Upper lobe of left lung (tissue), 6 donors: ENCODE measurements around the gene CTBP2. TPM values are rescaled to one million over a fixed set of nuclear protein-coding genes. Genes with fewer than 3 reads are reported as not detected.
A peak's percentile ranks its signal among the peaks of the same experiment; 100 is the strongest.

ENCODE experiments used
- ATAC-seq, 2 donors: fragments of 200-7000 bp; cut with Tn5 transposase; one replicate each; pipeline ENCODE4 v1.9.1; 2022; ENCODE audit warnings: mild to moderate bottlenecking in 2 of 2, moderate library complexity in 2 of 2; ENCODE audit not compliant: low FRiP score in 2 of 2
- DNase-seq, 2 donors: peaks; one replicate each; pipeline ENCODE4 v3.0.0-alpha.2; 2019 to 2020
- H3K27ac ChIP-seq, 4 donors: fragments of 200-600 bp; sonication (generic); one replicate each; pipeline ENCODE4 v1.5.1; 2016 to 2019
- H3K27me3 ChIP-seq, 4 donors: fragments of 200-600 bp; sonication (generic); one replicate each; pipeline ENCODE4 v1.5.1; 2017 to 2019
- H3K36me3 ChIP-seq, 4 donors: fragments of 200-600 bp; sonication (generic); one replicate each; pipeline ENCODE4 v1.5.1; 2016 to 2019
- H3K4me1 ChIP-seq, 4 donors: fragments of 200-600 bp; sonication (generic); one replicate each; pipeline ENCODE4 v1.5.1; 2018 to 2019
- H3K4me3 ChIP-seq, 4 donors: fragments of 200-600 bp; sonication (generic); one replicate each; pipeline ENCODE4 v1.5.1; 2017 to 2019; ENCODE audit warnings: mild to moderate bottlenecking in 2 of 4, moderate library complexity in 1 of 4
- H3K9me3 ChIP-seq, 4 donors: fragments of 200-600 bp; sonication (generic); one replicate each; pipeline ENCODE4 v1.5.1; 2018 to 2019
- EP300 ChIP-seq, 4 donors: sonication (generic); formaldehyde crosslinking; IDR thresholded peaks; one replicate each; pipeline ENCODE4 v1.5.1; 2017; ENCODE audit warnings: antibody characterized with exemption in 4 of 4, control low read depth in 2 of 4
- POLR2A ChIP-seq, 4 donors: fragments of 450-650 bp; IDR thresholded peaks; one replicate each; pipeline ENCODE4 v1.5.1; 2016 to 2017; ENCODE audit warnings: antibody characterized with exemption in 4 of 4, mild to moderate bottlenecking in 2 of 4
- POLR2AphosphoS5 ChIP-seq, 2 donors: sonication (generic); formaldehyde crosslinking; IDR thresholded peaks; one replicate each; pipeline ENCODE4 v1.5.1; 2017; ENCODE audit warnings: antibody characterized with exemption in 2 of 2
- WGBS, 2 donors: methylation state at CpG; one replicate each; pipeline ENCODE4 v1.1.5; 2017 to 2018; 5-methylcytosine and 5-hydroxymethylcytosine counted together
- total RNA-seq, 6 donors: library from RNA; depleted of rRNA in 4 of 6; stranded (reverse); fragments of >200 nt in 4 of 6; gene quantifications; one replicate each; pipeline versions ENCODE4 v1.1.0 to v1.2.1, GENCODE V29; 2016 to 2021
- TF ChIP-seq, protein P1 (sequence below), 6 experiments: fragments of 450-650 bp in 4 of 6; fragments of 200-600 bp in 2 of 6; sonication (generic) in 2 of 6; IDR thresholded peaks; one replicate each; pipeline ENCODE4 v1.5.1; 2016 to 2019; ENCODE audit warnings: antibody characterized with exemption in 6 of 6
- donor health status: DM: no; HTN: no; CAD: no; lungs with moderate emphysema.
- donor health status: DM: no; HTN: yes; CAD: no; lungs with severe emphysema.

The CTBP2 gene
- total RNA-seq, 6 donors from 2014 or later: 47.1 to 82.5 (median 59.7) TPM

DNA sequence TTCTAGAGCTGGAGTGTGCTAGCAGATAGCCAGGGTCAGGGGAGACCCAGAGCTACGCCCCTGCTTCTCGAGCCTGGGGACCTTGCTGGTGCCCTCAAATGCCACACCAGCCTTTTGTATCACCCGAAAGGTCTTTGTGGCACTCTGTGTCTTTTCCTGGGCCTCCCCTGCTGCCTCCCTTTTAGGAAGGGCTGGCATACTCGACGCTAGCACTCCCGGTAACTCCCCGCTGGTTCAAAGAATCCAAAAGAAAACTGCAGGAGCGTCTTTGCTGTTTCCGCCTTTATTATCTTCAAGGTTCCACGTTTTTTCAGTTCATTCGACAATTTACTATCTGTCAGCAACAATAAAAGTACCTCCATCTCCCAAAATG, 36.3 kb downstream of the CTBP2 start:
- Histone ChIP-seq H3K36me3 (peaks cover 0 to 3% (median 0%) of the 10 kb centered on the region in 4 donors), H3K9me3 (no peaks in the 10 kb centered on the region), H3K27ac (peak overlapping the region; percentile 78 to 86 (median 84)), H3K4me1 (peaks cover 41 to 73% (median 57%) of the 10 kb centered on the region in 4 donors), H3K27me3 (no peaks in the 10 kb centered on the region), H3K4me3 (peak overlapping the region in 2 of 4 donors; percentile 6 to 19)
- WGBS, 2 donors: 52 to 58% methylated on average over 11 of the region's 11 CpGs
- DNase-seq: no peak
- ATAC-seq: no peak
- TF ChIP-seq EP300 (IDR thresholded peaks at IDR 0.05): no peak
- TF ChIP-seq POLR2A (IDR thresholded peaks at IDR 0.05): no peak
- no peak for TF ChIP-seq POLR2AphosphoS5 (IDR thresholded peaks at IDR 0.05)
- TF ChIP-seq, protein P1, sequence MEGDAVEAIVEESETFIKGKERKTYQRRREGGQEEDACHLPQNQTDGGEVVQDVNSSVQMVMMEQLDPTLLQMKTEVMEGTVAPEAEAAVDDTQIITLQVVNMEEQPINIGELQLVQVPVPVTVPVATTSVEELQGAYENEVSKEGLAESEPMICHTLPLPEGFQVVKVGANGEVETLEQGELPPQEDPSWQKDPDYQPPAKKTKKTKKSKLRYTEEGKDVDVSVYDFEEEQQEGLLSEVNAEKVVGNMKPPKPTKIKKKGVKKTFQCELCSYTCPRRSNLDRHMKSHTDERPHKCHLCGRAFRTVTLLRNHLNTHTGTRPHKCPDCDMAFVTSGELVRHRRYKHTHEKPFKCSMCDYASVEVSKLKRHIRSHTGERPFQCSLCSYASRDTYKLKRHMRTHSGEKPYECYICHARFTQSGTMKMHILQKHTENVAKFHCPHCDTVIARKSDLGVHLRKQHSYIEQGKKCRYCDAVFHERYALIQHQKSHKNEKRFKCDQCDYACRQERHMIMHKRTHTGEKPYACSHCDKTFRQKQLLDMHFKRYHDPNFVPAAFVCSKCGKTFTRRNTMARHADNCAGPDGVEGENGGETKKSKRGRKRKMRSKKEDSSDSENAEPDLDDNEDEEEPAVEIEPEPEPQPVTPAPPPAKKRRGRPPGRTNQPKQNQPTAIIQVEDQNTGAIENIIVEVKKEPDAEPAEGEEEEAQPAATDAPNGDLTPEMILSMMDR (IDR thresholded peaks at IDR 0.05): no peak

DNA sequence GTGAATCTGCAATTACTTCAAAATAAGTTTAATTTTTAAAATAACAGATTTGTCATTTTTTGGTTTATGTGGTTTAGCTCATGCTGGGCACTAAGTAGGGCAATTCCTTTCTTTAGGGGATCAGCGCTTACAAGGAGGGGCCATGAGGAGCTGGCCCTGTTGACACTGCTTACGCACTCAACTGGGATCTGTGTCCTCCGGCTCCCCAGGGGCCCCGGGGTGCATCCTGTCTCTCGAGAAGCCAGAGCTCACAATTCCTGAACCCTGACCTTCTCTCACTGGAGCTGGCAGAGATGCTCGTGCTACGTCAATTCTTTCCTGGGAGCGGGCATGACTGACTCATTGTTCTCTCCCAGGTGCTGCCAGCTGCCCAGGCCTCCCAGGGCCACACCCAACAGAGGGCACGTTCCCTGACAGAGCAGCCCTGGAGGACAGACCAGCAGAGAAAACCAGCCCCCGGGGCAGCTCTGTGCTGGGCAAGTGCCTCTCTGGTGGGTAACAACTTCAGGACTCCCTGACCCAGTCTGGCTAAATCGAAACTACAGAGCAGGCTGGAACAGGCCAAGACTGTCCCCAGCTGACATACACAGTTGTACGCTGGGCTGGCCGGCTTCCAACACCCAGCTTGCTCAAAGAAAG, 36.8 kb downstream of the CTBP2 start:
- Histone ChIP-seq H3K27ac (peak overlapping the region; percentile 78 to 86 (median 84)), H3K36me3 (peaks cover 0 to 3% (median 0%) of the 10 kb centered on the region in 4 donors), H3K4me3 (peak overlapping the region in 1 of 4 donors; percentile 19), H3K4me1 (peaks cover 46 to 73% (median 62%) of the 10 kb centered on the region in 4 donors), H3K27me3 (no peaks in the 10 kb centered on the region), H3K9me3 (no peaks in the 10 kb centered on the region)
- peak; percentile 66 to 70 for ATAC-seq
- TF ChIP-seq, protein P1 (IDR thresholded peaks at IDR 0.05): no peak
- TF ChIP-seq POLR2AphosphoS5 (IDR thresholded peaks at IDR 0.05): peak; percentile 14 to 58
- peak in 1 of 4 donors; percentile 9 for TF ChIP-seq EP300 (IDR thresholded peaks at IDR 0.05)
- peak in 1 of 2 donors; percentile 67 for DNase-seq
- 43 to 57% methylated on average over 11 to 13 of the region's 13 CpGs for WGBS, 2 donors

DNA sequence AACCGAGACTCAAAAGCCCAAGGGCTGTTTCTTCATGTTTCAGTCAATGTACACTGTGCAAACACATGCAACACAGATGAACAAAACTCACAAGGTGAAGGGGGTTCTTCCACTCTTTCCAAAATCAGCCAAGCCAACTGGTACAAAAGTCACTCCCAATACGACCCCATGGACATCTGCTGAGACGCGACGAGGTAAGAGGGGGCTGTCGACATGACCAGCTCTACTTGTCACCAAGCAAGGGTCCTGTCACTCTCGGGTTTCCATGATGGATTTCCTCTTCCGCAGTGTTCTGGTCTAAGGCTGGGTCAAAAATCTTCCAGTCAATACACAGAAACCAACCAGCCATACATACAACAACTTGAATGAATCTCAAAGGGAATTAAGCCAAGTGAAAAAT, 37.8 kb downstream of the CTBP2 start:
- Histone ChIP-seq H3K27ac (peak overlapping the region in 3 of 4 donors; percentile 84 to 86 (median 84)), H3K4me3 (no peak overlapping the region), H3K4me1 (peaks cover 56 to 76% (median 71%) of the 10 kb centered on the region in 4 donors), H3K27me3 (no peaks in the 10 kb centered on the region), H3K36me3 (peaks cover 0 to 3% (median 0%) of the 10 kb centered on the region in 4 donors), H3K9me3 (no peaks in the 10 kb centered on the region)
- no peak for ATAC-seq
- TF ChIP-seq POLR2A (IDR thresholded peaks at IDR 0.05) (no peak), POLR2AphosphoS5 (IDR thresholded peaks at IDR 0.05) (no peak), EP300 (IDR thresholded peaks at IDR 0.05) (no peak)
- TF ChIP-seq, protein P1 (IDR thresholded peaks at IDR 0.05): no peak
- DNase-seq: no peak
- WGBS, 2 donors: 92 to 97% methylated on average over 8 of the region's 8 CpGs

DNA sequence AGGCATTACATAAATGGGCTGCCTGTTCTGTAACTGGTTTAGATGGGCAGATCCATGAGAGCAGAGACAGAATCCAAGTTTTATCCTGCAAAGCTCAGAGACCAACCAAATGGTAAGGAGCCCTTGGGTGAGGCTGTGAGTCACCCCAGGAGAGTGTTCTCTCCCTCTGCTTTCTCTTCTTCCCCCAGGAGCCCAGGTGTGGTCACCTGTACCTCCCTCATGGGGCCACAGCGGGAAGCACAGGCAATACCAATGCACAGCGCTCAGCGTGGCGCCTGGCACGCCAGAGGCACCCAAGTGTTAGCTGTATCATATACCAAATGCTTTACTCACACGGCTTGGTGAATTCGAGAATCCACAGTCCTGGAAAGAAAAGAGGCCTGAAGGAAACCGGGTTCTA, 39.4 kb downstream of the CTBP2 start:
- 91 to 95% methylated on average over 8 of the region's 8 CpGs for WGBS, 2 donors
- Histone ChIP-seq H3K36me3 (no peaks in the 10 kb centered on the region), H3K4me3 (no peak overlapping the region), H3K4me1 (peaks cover 65 to 88% (median 82%) of the 10 kb centered on the region in 4 donors), H3K27me3 (no peaks in the 10 kb centered on the region), H3K9me3 (no peaks in the 10 kb centered on the region), H3K27ac (peak overlapping the region in 3 of 4 donors; percentile 15 to 61 (median 18))
- TF ChIP-seq POLR2A (IDR thresholded peaks at IDR 0.05) (no peak), POLR2AphosphoS5 (IDR thresholded peaks at IDR 0.05) (no peak), EP300 (IDR thresholded peaks at IDR 0.05) (no peak)
- TF ChIP-seq, protein P1 (IDR thresholded peaks at IDR 0.05): no peak
- DNase-seq (no peak), ATAC-seq (no peak)
